Liver (tissue), 9 donors: ENCODE data around the gene L1TD1. TPM values are rescaled to one million over a fixed set of nuclear protein-coding genes. Genes with fewer than 3 reads are reported as not detected.
"Not testable (repeated sequence)": the region's sequence is repeated elsewhere in the genome, so short reads cannot be mapped to it uniquely, and the experiment has no call there.

Experiments
- DNase-seq: peaks from one replicate; pipeline ENCODE4 v3.0.0-alpha.2; 2017; ENCODE audit warnings: low spot score
- H3K27ac ChIP-seq, 2 donors: one replicate each; pipeline ENCODE4 v1.7.0; 2013; ENCODE audit warnings: inconsistent platforms in 2 of 2, low read length in 2 of 2, control low read depth in 1 of 2, low read depth in 1 of 2, mild to moderate bottlenecking in 1 of 2
- H3K27me3 ChIP-seq, 4 donors: one replicate each; pipeline versions ENCODE4 v1.6.1 to v1.7.0; 2013; ENCODE audit warnings: low read length in 3 of 4, inconsistent platforms in 1 of 4, mild to moderate bottlenecking in 1 of 4, moderate library complexity in 1 of 4; ENCODE audit not compliant: control insufficient read depth in 4 of 4, insufficient read depth in 4 of 4
- H3K36me3 ChIP-seq, 4 donors: one replicate each; pipeline versions ENCODE4 v1.6.1 to v1.7.0; 2013; ENCODE audit warnings: low read length in 3 of 4, mild to moderate bottlenecking in 3 of 4, low read depth in 1 of 4, moderate library complexity in 1 of 4; ENCODE audit not compliant: control insufficient read depth in 4 of 4, insufficient read depth in 3 of 4
- H3K4me1 ChIP-seq, 4 donors: one replicate each; pipeline versions ENCODE4 v1.6.1 to v1.7.0; 2013; ENCODE audit warnings: low read length in 3 of 4, mild to moderate bottlenecking in 3 of 4, moderate library complexity in 1 of 4; ENCODE audit not compliant: control insufficient read depth in 4 of 4, insufficient read depth in 4 of 4
- H3K4me3 ChIP-seq, 3 donors: one replicate each; pipeline versions ENCODE4 v1.6.1 to v1.7.0; 2013; ENCODE audit warnings: low read length in 3 of 3, control low read depth in 1 of 3, low read depth in 1 of 3, mild to moderate bottlenecking in 1 of 3
- H3K9ac ChIP-seq, 2 donors: one replicate each; pipeline ENCODE4 v1.7.0; 2013; ENCODE audit warnings: low read length in 2 of 2, mild to moderate bottlenecking in 2 of 2, moderate library complexity in 2 of 2, control low read depth in 1 of 2, low read depth in 1 of 2
- H3K9me3 ChIP-seq, 4 donors: one replicate each; pipeline versions ENCODE4 v1.6.1 to v1.7.0; 2013; ENCODE audit warnings: low read length in 3 of 4; ENCODE audit not compliant: control insufficient read depth in 4 of 4
- EGR1 ChIP-seq, 2 donors: IDR thresholded peaks; 2 replicates each; pipeline ENCODE4 v1.6.1; 2016 to 2018; ENCODE audit warnings: antibody characterized with exemption in 2 of 2, low read depth in 2 of 2
- FOXA1 ChIP-seq: IDR thresholded peaks from 2 replicates; pipeline ENCODE4 v1.6.1; 2016; ENCODE audit warnings: antibody characterized with exemption
- FOXA2 ChIP-seq: IDR thresholded peaks from 2 replicates; pipeline ENCODE4 v1.6.1; 2016; ENCODE audit warnings: antibody characterized with exemption
- GABPA ChIP-seq, 2 donors: IDR thresholded peaks in 1 of 2; conservative IDR thresholded peaks in 1 of 2; 2 replicates each; pipeline ENCODE4 v1.6.1; 2016; ENCODE audit warnings: antibody characterized with exemption in 2 of 2, mild to moderate bottlenecking in 1 of 2, moderate library complexity in 1 of 2
- HNF4A ChIP-seq, 2 donors: conservative IDR thresholded peaks; 2 replicates each; pipeline ENCODE4 v1.6.1; 2016; ENCODE audit warnings: antibody characterized with exemption in 2 of 2, mild to moderate bottlenecking in 2 of 2
- HNF4G ChIP-seq: IDR thresholded peaks from 2 replicates; pipeline ENCODE4 v1.6.1; 2016; ENCODE audit warnings: antibody characterized with exemption
- JUND ChIP-seq, 2 donors: IDR thresholded peaks; 2 replicates each; pipeline ENCODE4 v1.6.1; 2016; ENCODE audit warnings: antibody characterized with exemption in 2 of 2
- NR2F2 ChIP-seq: IDR thresholded peaks from 2 replicates; pipeline ENCODE4 v1.6.1; 2016; ENCODE audit warnings: antibody characterized with exemption
- RAD21 ChIP-seq, 2 donors: IDR thresholded peaks; 2 replicates each; pipeline ENCODE4 v1.6.1; 2016; ENCODE audit warnings: antibody characterized with exemption in 2 of 2, mild to moderate bottlenecking in 2 of 2
- RXRA ChIP-seq, 2 donors: IDR thresholded peaks; 2 replicates each; pipeline ENCODE4 v1.6.1; 2017 to 2018; ENCODE audit warnings: antibody characterized with exemption in 2 of 2, mild to moderate bottlenecking in 1 of 2
- SP1 ChIP-seq: IDR thresholded peaks from 2 replicates; pipeline ENCODE4 v1.6.1; 2018; ENCODE audit warnings: antibody characterized with exemption, mild to moderate bottlenecking
- TAF1 ChIP-seq: conservative IDR thresholded peaks from 2 replicates; pipeline ENCODE4 v1.6.1; 2016; ENCODE audit warnings: antibody characterized with exemption, mild to moderate bottlenecking
- YY1 ChIP-seq: IDR thresholded peaks from 2 replicates; pipeline ENCODE4 v1.6.1; 2016; ENCODE audit warnings: antibody characterized with exemption, mild to moderate bottlenecking
- WGBS: extraction: QIAGEN DNeasy Blood & Tissue Kit; methylation state at CpG from one replicate; pipeline ENCODE4 v1.1.7; 2013; 5-methylcytosine and 5-hydroxymethylcytosine counted together
- polyA plus RNA-seq, 2 donors: library from polyadenylated mRNA; stranded (reverse) in 1 of 2; unstranded in 1 of 2; fragments of 200-250 nt in 1 of 2; fragments of >200 nt in 1 of 2; fragmentation: Nextera tagmentation in 1 of 2; extraction: Ambion mirVana in 1 of 2; gene quantifications; one replicate each; pipeline versions ENCODE4 v1.2.1 to v1.2.3, GENCODE V29; 2013 to 2015
- total RNA-seq, 2 donors: library from RNA; depleted of rRNA; stranded (reverse); fragments of >200 nt; gene quantifications; one replicate each; pipeline ENCODE4 v1.2.3, GENCODE V29; 2014
- TF ChIP-seq, protein P1 (sequence below): IDR thresholded peaks from 2 replicates; pipeline ENCODE4 v1.6.1; 2016; ENCODE audit warnings: antibody characterized with exemption
- TF ChIP-seq, protein P2 (sequence below): IDR thresholded peaks from 2 replicates; pipeline ENCODE4 v1.6.1; 2016; ENCODE audit warnings: antibody characterized with exemption
- TF ChIP-seq, protein P3 (sequence below): fragments of 150-350 bp; IDR thresholded peaks from 2 replicates; pipeline ENCODE4 v1.5.1; 2017; ENCODE audit warnings: improper control_type of control experiment, low read depth, low read length; ENCODE audit not compliant: missing input control
- TF ChIP-seq, protein P4 (sequence below): IDR thresholded peaks from 2 replicates; pipeline ENCODE4 v1.6.1; 2016; ENCODE audit warnings: antibody characterized with exemption
- TF ChIP-seq, protein P5 (sequence below): IDR thresholded peaks from 2 replicates; pipeline ENCODE4 v1.6.1; 2016; ENCODE audit warnings: antibody characterized with exemption, mild to moderate bottlenecking
- donor health status: healthy.
- donor health status: healthy.
- donor health status: healthy.
- donor health status: healthy.
- donor health status: healthy.

The L1TD1 gene
- total and polyA plus RNA-seq, 4 donors = under 0.01 to 0.14 (median 0.01) TPM; not detected in 1

DNA sequence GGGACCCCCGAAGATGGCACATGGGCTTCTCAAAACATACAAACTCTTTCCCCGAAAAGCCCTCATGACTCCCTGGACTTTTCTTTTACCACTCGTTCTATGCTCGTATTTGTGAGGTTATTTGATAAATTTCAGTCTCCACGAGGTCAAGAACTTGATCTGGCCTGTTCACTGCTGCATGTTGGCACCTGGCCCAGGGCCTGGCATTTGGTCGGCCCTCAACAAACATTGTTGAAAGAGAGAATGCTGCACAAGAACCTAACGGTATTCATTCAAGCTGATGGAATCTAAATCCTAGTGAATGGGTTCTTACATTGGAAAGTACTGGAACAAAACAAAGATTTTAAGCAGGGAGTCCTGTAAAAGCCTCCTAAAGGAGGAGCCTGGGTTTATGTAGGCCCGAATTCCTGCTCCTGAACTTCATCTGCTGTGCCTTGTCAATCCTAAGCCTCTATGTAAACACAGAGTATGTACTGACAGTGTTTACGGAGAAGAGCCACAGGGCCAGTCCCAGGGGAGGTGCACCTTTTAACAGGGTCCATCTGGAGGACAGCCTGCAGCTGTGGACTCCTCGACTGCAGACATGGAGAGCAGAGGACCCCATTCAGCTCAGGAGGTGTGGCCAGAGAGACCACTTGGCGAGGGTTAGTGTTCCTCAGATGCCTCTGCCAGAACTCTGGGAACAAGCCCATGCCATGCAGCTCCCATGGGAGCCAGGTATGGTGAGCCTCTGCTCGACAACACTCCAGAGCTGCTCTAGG is 46.9 kb downstream of the L1TD1 start:
- no peak overlapping the region for H3K9ac ChIP-seq
- WGBS = 43% methylated on average over 12 of the region's 12 CpGs
- no peaks in the 10 kb centered on the region for H3K27me3 ChIP-seq
- H3K4me1 ChIP-seq = peaks cover 5 to 10% (median 8%) of the 10 kb centered on the region in 4 donors
- TF ChIP-seq, protein P1, sequence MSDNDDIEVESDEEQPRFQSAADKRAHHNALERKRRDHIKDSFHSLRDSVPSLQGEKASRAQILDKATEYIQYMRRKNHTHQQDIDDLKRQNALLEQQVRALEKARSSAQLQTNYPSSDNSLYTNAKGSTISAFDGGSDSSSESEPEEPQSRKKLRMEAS = no peak
- peak; percentile 15 for TF ChIP-seq SP1
- TF ChIP-seq NR2F2 = no peak
- TF ChIP-seq, protein P2, sequence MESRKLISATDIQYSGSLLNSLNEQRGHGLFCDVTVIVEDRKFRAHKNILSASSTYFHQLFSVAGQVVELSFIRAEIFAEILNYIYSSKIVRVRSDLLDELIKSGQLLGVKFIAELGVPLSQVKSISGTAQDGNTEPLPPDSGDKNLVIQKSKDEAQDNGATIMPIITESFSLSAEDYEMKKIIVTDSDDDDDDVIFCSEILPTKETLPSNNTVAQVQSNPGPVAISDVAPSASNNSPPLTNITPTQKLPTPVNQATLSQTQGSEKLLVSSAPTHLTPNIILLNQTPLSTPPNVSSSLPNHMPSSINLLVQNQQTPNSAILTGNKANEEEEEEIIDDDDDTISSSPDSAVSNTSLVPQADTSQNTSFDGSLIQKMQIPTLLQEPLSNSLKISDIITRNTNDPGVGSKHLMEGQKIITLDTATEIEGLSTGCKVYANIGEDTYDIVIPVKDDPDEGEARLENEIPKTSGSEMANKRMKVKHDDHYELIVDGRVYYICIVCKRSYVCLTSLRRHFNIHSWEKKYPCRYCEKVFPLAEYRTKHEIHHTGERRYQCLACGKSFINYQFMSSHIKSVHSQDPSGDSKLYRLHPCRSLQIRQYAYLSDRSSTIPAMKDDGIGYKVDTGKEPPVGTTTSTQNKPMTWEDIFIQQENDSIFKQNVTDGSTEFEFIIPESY = no peak
- no peak for TF ChIP-seq RXRA (IDR thresholded peaks at IDR 0.05)
- TF ChIP-seq EGR1 (IDR thresholded peaks at IDR 0.05; ENCODE audit: low read depth in 2 of 2) = no peak
- TF ChIP-seq, protein P3, sequence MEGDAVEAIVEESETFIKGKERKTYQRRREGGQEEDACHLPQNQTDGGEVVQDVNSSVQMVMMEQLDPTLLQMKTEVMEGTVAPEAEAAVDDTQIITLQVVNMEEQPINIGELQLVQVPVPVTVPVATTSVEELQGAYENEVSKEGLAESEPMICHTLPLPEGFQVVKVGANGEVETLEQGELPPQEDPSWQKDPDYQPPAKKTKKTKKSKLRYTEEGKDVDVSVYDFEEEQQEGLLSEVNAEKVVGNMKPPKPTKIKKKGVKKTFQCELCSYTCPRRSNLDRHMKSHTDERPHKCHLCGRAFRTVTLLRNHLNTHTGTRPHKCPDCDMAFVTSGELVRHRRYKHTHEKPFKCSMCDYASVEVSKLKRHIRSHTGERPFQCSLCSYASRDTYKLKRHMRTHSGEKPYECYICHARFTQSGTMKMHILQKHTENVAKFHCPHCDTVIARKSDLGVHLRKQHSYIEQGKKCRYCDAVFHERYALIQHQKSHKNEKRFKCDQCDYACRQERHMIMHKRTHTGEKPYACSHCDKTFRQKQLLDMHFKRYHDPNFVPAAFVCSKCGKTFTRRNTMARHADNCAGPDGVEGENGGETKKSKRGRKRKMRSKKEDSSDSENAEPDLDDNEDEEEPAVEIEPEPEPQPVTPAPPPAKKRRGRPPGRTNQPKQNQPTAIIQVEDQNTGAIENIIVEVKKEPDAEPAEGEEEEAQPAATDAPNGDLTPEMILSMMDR = no peak
- TF ChIP-seq, protein P4, sequence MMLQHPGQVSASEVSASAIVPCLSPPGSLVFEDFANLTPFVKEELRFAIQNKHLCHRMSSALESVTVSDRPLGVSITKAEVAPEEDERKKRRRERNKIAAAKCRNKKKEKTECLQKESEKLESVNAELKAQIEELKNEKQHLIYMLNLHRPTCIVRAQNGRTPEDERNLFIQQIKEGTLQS = no peak
- no peak for TF ChIP-seq HNF4A (conservative IDR thresholded peaks at IDR 0.05)
- no peak for TF ChIP-seq YY1
- TF ChIP-seq, protein P5, sequence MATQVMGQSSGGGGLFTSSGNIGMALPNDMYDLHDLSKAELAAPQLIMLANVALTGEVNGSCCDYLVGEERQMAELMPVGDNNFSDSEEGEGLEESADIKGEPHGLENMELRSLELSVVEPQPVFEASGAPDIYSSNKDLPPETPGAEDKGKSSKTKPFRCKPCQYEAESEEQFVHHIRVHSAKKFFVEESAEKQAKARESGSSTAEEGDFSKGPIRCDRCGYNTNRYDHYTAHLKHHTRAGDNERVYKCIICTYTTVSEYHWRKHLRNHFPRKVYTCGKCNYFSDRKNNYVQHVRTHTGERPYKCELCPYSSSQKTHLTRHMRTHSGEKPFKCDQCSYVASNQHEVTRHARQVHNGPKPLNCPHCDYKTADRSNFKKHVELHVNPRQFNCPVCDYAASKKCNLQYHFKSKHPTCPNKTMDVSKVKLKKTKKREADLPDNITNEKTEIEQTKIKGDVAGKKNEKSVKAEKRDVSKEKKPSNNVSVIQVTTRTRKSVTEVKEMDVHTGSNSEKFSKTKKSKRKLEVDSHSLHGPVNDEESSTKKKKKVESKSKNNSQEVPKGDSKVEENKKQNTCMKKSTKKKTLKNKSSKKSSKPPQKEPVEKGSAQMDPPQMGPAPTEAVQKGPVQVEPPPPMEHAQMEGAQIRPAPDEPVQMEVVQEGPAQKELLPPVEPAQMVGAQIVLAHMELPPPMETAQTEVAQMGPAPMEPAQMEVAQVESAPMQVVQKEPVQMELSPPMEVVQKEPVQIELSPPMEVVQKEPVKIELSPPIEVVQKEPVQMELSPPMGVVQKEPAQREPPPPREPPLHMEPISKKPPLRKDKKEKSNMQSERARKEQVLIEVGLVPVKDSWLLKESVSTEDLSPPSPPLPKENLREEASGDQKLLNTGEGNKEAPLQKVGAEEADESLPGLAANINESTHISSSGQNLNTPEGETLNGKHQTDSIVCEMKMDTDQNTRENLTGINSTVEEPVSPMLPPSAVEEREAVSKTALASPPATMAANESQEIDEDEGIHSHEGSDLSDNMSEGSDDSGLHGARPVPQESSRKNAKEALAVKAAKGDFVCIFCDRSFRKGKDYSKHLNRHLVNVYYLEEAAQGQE = no peak
- TF ChIP-seq RAD21 (IDR thresholded peaks at IDR 0.05) = peak in 1 of 2 donors; percentile 8
- no peak for TF ChIP-seq GABPA (IDR thresholded peaks at IDR 0.05 in 1 of 2, conservative IDR thresholded peaks at IDR 0.05 in 1 of 2)
- TF ChIP-seq HNF4G = no peak
- TF ChIP-seq JUND (IDR thresholded peaks at IDR 0.05) = no peak
- TF ChIP-seq FOXA1 = peak; percentile 68
- TF ChIP-seq TAF1 = no peak
- TF ChIP-seq FOXA2 = peak; percentile 85
- H3K36me3 ChIP-seq = no peaks in the 10 kb centered on the region
- DNase-seq = no peak
- no peaks in the 10 kb centered on the region for H3K9me3 ChIP-seq
- no peak overlapping the region for H3K4me3 ChIP-seq
- no peak overlapping the region for H3K27ac ChIP-seq

DNA sequence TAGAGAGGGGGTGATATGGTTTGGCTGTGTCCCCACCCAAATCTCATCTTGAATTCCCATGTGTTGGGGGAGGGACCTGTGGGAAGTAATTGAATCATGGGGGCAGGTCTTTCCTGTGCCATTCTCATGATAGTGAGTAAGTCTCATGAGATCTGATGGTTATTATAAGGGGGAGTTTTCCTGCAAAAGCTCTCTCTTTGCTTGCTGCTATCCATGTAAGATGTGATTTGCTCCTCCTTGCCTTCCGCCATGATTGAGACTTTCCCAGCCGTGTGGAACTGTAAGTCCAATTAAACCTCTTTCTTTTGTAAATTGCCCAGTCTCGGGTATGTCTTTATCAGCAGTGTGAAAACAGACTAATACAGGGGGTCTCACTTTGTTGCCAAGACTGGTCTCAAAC is 49.7 kb downstream of the L1TD1 start:
- H3K4me1 ChIP-seq, H3K36me3 ChIP-seq, DNase-seq, H3K4me3 ChIP-seq, H3K27ac ChIP-seq, H3K27me3 ChIP-seq, H3K9ac ChIP-seq, H3K9me3 ChIP-seq: not testable (repeated sequence)
- 95% methylated on average over 3 of the region's 3 CpGs for WGBS
